ENCODE measurements around the gene NPB. TPM values are rescaled to one million over a fixed set of nuclear protein-coding genes. Genes with fewer than 3 reads are reported as not detected.

The NPB gene
- total RNA-seq, 1 donor from 2014 or later, result 1.2 TPM

DNA sequence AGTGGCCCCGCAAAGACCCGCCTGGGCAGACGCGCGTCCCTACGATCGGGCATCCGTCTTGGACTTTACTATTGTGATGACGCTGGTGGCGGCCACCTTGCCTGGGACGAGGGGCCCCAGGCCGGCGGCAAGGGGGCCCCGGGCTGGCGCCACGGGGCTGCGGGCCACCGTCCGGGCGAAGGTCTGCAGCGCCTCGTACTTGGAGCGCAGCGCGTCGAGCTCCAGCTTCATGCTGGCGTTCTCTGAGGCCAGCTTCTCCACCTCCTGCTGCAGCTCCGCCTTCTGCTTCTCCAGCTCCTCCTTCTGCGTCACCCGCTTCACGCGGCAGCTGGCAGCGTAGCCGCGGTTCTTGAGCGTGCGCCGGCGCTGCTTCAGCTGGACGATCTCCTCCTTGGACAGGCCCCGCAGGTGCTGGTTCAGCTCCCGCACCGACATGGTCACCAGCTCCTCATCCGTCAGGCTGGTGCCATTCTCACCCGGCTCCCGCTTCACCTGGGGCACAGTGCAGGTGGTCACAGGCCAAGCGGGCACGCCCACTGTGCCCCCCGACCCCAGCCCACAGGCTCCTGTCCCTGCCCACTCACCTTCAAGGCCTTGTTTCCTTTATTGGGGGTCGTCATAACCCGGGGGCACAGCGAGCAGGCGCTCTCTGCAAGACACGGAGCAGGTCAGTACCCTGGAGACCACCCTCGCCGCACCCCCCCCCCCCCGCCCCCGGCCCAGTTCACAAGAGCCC, 20.7 kb downstream of the NPB start:
- DNase-seq (ENCODE audit: low spot score in 2 of 2), result no peak
- no peak for FAIRE-seq

DNA sequence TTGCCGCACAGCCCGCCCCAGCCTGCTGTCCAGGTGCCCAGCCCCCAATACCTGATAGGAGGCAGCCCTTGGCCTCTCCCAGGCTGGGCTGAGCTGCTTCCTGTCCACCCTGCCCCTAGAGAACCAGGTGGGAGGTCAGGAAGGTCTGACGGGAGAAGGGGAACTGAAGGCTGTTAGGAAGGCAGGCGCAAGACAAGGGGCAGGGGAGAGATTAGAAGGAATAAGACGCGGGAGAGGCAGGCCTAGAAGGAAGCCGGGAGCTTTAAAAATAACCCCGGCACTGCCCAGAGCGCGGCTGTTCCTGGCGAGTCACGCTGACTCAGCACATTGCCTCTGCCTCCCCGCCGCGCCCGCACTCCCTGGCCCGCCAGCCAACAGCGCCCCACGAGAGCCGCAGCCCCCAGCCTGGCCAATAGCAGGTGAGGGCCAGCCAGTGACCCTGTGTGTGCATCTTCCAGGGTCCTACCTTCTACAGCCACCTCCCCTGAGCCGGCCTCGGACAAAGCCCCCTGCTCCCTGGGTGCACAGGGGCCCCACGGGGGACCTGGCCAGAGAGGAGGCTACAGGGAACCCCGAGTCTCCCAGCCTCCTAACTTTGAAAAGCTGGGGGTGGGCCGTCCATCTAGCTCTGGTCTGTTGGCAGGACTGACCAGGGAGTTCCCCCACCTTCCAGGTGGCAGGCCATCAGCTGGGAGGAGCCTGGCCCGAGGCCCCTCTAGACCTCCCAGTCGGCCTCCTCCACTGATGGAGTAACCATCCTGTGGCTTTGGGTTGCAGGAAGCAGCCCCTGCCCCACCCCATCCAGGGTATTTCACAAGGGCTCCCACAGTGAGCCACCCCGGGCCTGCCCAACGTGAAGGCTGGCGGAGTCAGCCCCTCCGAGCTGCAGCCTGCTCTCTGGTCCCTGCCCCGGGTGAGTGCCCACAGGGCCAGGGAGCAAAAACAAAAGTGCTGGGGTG, 21.5 kb downstream of the NPB start:
- peak; percentile 65 to 74 for DNase-seq (ENCODE audit: low spot score in 2 of 2)
- FAIRE-seq, result no peak

DNA sequence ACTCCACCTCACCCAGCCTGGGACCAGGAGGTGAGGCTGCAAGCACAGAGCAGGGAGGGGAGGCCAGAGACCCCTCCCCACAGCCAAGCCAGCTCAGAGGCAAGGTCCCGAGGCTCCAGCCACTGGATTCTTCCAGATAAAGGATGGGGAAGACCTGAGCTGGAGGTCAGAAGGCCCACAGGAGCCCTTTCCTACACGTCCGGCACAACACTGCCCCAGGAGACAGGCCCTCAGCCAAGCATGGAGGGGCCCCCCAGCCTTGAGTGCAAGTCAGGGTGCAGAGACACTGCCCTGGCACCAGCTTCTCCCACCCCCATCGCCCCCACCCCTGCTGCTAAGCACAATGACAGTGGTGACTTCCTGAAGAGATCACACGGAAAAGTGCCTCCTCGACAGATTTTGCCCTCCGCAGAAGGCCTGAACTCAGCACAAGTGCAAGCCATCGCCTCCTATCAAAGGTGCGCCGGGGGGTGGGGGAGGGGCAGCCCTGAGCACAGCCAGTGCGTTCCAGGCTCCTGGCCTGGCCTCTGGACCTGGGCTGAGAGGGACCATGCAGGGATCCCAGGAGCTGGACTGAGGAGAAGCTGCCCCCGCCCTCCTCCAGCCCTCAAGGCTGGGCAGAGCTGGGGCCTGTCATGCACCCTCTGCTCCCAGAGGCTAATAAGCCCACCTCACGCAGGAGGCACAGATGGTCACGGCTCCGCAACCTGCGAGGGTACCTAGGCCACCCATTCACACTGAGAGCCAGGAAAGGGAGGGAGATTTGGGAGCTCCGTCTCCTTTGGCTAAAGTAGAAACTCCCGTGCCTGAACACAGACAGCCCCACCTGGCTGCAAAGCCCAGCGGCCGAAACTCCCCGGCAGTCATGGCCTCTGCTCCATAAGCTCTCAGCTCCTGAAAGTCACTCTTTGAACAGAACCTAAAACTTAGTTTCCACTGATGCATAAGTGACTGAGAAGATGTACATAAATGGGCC, 22.8 kb downstream of the NPB start:
- no peak for FAIRE-seq
- no peak for DNase-seq (ENCODE audit: low spot score in 2 of 2)

DNA sequence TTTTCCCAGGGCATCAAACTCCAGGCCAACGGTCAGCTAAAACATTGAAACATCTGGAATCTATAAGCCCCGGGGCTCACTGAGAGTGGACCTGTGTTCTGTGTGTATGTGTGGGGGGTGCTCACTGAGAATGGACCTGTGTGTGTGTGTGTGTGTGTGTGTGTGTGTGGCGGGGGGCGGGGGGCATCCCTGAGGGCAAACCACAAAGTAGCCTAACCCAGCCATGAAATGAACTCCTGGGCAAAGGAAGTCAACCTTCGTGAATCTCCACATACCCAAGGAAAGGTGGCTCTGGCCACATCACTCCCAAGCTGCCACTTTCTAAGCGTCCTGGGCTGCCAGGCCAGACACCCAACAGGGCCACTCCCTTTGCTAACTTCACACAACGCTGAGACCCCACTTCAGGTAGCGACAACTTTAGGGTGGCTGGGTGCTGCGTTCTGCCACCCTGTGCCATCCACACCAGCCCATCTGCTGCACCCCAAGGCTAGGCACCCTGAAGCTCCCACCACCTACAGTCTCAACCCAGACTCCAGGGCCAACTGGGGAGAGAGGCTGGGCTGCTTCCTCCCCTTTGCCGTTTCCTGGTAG, 23.9 kb downstream of the NPB start:
- DNase-seq (ENCODE audit: low spot score in 2 of 2) (no peak), FAIRE-seq (no peak)

DNA sequence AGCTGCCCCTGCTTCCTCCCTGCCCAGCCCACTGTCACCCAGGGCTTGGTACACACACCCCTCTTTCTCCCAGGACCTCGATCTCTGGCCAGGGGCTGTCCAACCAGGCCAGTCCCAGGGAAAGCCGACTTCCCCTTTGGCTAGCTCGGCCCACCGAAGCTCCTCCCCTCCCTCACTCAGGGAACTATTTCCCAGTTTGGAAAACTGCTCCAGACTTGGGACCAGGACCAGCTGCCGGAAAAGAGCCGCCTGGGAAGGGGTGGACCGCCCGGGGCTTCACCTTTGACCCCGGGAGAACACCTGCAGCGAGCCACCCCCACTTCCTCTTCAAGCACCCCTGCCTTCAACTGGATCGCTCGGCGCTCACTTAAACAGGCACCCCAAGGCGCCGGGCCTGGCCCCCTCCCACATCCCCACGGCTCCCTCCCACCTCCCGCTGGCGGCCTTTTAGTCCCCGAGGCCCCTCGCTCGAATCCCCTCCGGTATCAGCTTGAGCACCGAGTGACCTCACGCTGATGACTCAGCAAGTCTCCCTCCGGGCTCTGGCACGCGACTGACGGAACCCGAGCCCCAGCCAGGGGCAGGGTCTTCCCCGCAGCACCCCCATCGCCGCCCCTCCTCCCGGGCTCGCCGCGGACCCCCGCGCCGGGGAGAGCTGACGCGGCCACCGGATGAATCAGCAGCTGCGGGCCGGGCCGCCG, 24.6 kb downstream of the NPB start:
- FAIRE-seq (no peak), DNase-seq (ENCODE audit: low spot score in 2 of 2) (peak; percentile 72 to 75)

DNA sequence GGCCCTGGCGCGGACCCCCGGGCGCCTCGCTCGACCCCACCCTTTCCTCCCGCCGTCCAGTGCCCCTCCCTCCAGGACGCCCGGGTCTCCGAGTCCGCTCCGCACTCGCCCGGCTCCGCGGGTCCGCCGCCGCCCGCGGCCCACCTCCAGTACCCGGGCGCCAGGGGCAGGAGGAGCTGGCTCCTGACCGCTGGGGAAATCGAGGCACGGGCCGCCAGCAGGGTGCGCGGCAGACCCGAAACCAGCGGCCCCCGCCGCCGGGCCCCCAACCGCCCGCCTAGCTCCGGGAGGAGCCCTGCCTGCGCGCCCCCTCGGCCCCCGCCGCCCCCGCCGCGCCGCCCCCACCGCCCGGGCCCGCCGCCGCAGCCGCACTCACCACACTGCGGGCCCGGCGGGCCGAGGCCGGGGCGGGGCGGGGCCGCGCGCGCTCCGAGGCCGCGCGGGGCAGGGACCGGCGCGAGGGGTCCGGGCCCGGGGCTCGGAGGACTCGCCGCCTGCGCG, 25.2 kb downstream of the NPB start:
- DNase-seq (ENCODE audit: low spot score in 2 of 2) (peak; percentile 60 to 63), FAIRE-seq (no peak)

DNA sequence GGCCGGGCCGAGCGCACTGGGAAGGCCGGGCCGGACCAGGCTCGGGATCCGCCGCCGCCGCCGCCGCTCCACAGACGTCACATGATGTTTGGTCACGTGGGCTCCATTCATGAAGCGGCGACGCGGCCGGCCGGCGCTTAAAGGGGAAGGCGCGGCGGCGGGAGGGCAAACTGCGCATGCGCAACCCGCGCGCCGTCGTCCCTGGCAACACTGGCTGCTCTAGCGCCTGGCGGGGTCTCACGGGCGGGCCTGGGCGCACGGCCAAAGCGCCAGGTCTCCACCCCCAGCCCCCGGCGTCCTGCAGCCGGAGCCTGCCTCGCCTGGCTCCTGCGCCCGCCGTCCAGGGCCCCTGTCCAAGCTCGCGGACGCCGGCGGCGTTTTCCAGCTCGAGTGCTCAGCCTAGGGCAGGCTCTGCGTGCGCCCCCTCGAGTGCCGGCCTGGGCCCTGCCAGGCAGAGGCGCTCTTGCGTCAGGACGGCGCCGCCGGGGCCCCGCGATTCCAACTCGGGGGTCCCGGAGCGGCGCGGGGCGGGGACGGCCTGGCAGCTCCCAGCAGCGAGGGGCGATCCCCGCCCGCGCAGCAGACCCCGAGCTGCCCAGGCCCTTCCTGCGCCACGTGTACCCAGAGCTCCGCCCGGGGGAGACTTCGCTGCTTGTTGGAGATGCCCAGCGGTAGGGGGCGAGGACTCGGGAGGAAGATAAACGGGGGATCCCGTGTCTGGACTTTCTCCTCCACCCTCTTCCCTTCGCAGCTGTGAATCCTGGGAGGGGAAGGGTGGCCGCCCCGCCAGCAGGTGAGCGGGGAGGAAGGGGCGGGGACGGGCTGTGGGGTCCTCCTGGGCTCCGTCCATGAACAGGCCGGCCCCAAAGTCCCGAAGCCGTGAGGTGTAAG, 25.9 kb downstream of the NPB start, which contains the start of gene MAFG:
TSS of gene MAFG (minus strand) at position 83 of the 891 bp plus-strand sequence. CDS start 4,550 bp downstream, outside the sequence.
- DNase-seq (ENCODE audit: low spot score in 2 of 2), result peak; percentile 100
- no peak for FAIRE-seq

DNA sequence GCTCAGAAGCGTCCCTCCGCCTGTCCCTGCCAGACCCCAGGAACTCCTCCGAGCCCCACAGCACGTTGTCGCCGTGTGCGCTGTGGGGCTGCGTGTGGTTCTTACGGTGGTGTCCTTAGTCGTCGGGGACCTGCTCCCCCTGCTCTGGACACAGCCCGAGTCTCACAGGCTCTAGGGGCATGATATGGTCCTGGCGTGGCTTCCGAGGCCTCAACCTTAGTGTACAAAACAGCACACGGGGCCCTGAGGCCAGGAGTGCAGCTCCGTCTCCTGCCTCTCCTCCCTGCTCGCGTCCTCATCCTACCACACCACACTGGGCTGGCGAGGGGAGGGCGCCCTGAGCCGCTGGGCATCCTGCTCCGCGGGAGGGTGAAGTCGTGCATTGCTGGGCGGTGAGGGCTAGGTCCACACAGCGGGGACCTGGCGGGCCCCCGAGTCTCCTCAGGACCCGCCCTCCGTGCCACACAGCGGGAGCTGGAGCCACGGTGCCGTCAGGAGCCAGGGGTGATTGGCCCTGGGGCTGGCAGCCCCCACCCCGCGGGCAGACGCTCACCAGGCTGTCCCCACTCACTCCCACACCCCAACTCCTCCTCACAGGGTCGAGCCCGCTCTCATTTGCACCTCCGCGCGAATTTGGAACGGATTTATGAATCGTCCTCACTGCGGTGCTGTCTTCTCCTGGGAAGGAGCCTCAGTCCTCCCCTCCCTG, 26.7 kb downstream of the NPB start:
- FAIRE-seq, result no peak

DNA sequence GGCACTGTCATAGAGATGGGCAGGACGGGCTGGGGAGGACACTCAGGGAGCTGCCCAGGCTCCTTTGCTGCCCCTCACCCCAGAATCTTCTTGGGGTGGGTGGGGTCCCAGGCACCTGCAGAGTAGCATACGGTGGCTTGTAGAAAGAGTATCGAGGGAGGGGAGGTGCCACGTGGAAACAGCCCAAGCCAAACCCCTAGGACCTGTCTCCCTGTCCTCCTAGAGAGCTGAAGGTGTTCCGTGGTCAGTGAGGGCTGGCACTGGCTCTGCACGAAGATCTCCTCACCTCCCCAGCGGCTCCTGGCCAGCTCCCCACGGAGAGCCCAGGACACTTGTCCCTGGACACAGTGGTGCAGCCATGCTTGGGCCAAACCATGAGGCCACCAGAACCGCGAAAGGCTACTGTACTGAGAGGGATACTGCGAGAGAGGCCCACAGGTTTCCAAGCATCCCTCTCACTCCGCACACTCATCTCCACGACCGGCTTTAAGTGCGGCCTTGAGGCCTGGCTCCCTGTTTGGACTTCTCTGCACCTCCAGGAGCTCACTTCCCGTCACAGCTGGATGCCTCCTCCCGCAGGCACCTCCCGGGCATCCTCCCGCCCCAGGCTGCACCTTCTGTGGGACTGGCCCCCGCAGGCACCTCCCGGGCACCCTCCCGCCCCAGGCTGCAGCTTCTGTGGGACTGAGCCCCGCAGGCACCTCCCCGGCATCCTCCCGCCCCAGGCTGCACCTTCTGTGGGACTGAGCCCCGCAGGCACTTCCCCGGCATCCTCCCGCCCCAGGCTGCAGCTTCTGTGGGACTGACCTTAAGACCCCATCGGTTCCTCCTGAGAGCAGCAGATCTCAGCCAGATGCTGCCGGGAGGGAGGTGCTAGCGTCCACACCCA, 27.5 kb downstream of the NPB start:
- FAIRE-seq, result no peak
- no peak for DNase-seq (ENCODE audit: low spot score in 2 of 2)

More for the DNA sequence above, 26.7 kb downstream of the NPB start:
- no peak for DNase-seq (ENCODE audit: low spot score in 2 of 2)

DNA sequence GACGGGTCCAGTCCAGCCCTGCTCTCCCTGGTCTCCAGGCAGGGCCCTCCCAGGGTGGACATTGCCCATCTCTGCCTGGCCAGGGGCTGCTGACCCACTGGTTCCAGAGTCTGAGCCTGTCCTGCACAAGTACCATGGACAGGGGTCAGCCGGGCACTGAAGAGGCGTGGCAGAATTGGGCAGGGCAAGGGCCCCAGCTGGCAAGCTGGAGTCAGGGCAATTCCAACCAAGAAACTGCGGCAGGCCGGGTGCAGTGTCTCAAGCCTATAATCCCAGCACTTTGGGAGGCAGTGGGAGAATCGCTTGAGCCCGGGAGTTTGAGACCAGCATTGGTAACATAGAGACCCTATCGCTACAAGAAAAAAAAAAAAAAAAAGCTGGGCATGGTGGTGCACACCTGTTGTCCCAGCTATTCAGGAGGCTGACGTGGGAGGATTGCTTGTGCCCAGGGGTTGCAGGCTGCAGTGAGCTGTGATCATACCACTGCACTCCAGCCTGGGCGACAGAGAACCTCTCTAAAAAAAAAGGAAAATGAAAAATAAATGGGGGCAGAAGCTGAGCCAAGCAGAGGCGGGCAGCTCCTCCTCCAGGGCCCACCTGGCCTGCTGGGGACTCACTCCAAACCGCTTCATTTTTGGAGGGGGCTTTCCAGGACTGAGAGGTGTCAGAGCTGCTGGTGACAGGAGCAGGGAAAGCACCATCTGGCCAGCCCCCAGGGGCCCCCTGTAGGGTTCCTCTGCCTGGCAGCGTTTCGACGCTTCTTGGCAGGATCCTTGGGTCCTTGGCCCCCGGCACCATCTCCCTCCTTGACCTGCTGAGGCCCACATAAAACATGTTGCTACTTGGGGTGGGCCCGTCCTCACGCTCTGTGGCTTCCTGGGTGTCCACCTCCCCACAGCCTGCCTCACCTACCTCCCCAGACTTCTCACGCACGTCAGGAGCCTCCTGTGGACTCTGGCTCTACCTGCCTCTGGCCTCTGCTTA, 28.4 kb downstream of the NPB start:
- no peak for FAIRE-seq

DNA sequence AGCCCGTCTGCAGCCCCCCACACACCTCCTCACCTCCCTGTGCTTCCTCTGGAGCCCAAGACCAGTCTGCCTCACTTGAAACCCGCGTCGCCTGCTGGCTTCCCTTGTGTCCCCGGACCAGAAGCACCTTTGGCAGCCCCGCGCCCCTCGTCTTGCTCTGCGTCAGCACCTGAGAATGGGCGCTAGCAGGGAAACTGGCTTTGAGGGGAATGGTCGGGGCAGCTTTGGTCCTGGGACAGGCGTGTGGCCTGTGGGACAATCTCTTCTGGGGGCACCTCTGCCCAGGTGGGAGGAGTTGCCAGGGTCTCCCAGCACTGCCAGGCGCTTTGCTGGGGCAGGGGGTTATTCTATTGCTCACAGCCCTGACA, 29.1 kb downstream of the NPB start:
- DNase-seq (ENCODE audit: low spot score in 2 of 2) (no peak), FAIRE-seq (no peak)

More for the DNA sequence above, 28.4 kb downstream of the NPB start:
- no peak for DNase-seq (ENCODE audit: low spot score in 2 of 2)

DNA sequence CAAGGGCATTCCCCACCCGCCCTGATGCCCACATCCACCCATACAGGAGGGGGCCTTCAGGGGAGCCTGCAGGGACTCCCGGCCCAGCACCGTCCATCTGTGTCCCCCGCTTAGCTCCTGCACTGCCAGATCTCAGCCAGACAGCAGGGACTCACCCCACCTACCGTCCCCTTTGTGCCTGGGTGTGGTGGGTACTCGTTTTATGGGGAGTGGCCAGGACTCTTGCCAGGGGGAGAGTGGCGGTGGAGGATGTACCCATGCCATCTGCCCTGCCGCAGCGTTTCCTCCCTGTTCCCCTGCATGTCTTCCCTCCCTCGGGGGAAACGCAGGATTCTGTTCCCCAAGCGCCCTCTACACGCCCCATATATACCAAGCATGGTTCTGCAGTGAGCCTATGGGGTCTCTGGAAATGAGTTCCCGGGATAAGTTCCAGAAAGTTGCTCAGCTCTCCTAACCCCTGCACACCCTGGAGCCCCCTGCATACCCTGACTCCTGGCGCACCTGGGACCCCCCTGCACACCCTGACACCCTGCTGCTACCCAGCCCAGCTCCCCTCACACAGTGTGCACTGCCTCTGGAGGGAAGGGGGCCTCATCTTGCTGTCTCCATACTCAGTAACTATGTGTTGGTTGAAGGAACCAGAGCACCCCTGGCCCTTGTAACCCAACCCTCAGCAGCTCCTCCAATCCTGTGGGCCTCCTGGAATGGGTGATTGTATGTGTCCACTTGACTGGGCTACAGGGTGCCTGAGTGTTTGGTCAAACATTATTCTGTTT, 29.7 kb downstream of the NPB start:
- FAIRE-seq, result no peak
- DNase-seq (ENCODE audit: low spot score in 2 of 2), result no peak

DNA sequence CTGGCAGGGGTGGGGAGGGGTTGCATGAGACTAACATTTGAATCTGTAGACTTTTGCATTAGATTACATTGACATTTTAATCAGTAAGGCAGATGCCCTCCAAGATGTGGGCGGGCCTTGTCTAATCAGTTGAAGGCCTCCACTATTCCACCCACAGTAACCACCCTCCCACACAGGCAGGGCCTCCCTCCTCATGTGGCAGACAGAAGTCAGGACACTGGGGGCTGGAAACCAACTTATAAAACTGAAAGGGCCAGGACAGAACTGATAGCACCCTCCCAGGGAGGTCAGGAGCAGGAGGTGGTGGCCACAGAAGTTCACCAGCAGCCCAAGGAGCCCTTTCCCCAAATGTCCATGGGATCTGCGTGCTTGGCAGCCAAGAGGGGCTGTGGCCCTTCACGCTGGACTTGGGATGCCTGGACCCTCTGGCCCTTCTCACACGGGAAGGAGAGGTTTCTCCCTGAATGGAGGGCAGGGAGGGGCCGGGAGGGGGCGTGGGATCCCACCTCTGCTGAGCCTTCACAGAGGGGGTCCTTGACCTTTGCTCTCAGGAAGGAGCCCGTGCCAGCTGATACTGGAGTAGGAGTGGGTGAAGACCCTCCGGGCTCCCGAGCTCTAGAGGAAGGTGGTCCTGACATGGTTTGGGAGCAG, 30.4 kb downstream of the NPB start:
- no peak for FAIRE-seq
- DNase-seq (ENCODE audit: low spot score in 2 of 2), result no peak

DNA sequence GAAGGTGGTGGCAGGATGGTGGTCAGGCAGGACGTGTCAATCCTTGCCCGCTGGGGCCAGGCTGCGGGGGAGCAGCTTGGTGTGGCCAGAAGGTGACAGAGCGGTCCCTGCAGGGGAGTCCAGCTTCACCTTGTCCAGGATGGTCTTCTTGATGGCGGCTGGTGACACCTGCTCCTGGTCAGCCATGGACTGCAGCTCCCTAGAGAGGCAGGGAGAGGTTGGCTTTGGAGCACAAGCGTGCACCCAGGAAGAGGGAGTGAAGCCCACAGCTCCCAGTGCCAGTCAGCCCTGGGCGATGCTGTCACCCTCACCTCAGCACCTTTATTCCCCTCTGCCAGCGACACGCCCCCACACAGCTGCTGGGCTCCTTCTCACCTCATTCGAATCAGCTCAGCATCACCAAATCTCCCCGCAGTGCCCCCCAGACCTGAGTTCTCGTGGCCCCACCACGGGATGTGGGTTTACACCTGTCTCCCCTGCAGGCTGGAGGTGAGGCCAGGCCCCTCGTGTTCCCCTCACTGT, 31.2 kb downstream of the NPB start:
- no peak for DNase-seq (ENCODE audit: low spot score in 2 of 2)
- FAIRE-seq, result no peak
